Neural crest cell (in vitro differentiated cells): ENCODE measurements around the gene DAAM2. TPM values are rescaled to one million over a fixed set of nuclear protein-coding genes. Genes with fewer than 3 reads are reported as not detected.
A peak's percentile ranks its signal among the peaks of the same experiment; 100 is the strongest.

Experiments
- DNase-seq: peaks from one replicate; pipeline ENCODE4 v3.0.0; 2021; ENCODE audit warnings: low read depth, mixed read lengths, low spot score
- H3K27ac Mint-ChIP-seq: one replicate; pipeline ENCODE4 v1.8.0; 2021; ENCODE audit warnings: mild to moderate bottlenecking, mixed read lengths; ENCODE audit not compliant: unreplicated experiment
- H3K27me3 Mint-ChIP-seq: 2 replicates; pipeline ENCODE4 v1.8.0; 2021; ENCODE audit warnings: low read depth, mild to moderate bottlenecking, mixed read lengths
- H3K36me3 Mint-ChIP-seq: 2 replicates; pipeline ENCODE4 v1.8.0; 2021; ENCODE audit warnings: low read depth, mild to moderate bottlenecking, mixed read lengths
- H3K4me1 Mint-ChIP-seq: 2 replicates; pipeline ENCODE4 v1.8.0; 2021; ENCODE audit warnings: mixed read lengths
- H3K4me3 Mint-ChIP-seq: one replicate; pipeline ENCODE4 v1.8.0; 2021; ENCODE audit warnings: mild to moderate bottlenecking, mixed read lengths
- H3K9me3 Mint-ChIP-seq: 2 replicates; pipeline ENCODE4 v1.8.0; 2021; ENCODE audit warnings: mixed read lengths
- CTCF ChIP-seq: fragments of 200-600 bp; sonication (generic); conservative IDR thresholded peaks from 2 replicates; pipeline ENCODE4 v1.5.0; 2021; ENCODE audit warnings: antibody characterized with exemption, mild to moderate bottlenecking
- total RNA-seq: library from RNA; stranded (reverse); gene quantifications from 2 replicates; pipeline ENCODE4 v1.2.1, GENCODE V29; 2021

DAAM2 gene
- total RNA-seq, 1 donor from 2014 or later = 17.6 TPM

- Mint-ChIP-seq H3K4me1 (no peaks in the 10 kb centered on the region), H3K27me3 (no peaks in the 10 kb centered on the region), H3K36me3 (peaks cover 30% of the 10 kb centered on the region), H3K27ac (no peak overlapping the region), H3K9me3 (no peaks in the 10 kb centered on the region), H3K4me3 (no peak overlapping the region)
- no peak for DNase-seq
- TF ChIP-seq CTCF = no peak
Measured at GRCh38 chr6:39876111-39876510, 83.9 kb downstream of the DAAM2 start.

- Mint-ChIP-seq H3K4me1 (no peaks in the 10 kb centered on the region), H3K4me3 (no peak overlapping the region), H3K9me3 (no peaks in the 10 kb centered on the region), H3K36me3 (peaks cover 26% of the 10 kb centered on the region), H3K27me3 (no peaks in the 10 kb centered on the region), H3K27ac (no peak overlapping the region)
- no peak for DNase-seq
- TF ChIP-seq CTCF = no peak
Measured at GRCh38 chr6:39876826-39877225, 84.7 kb downstream of the DAAM2 start.

- Mint-ChIP-seq H3K27ac (no peak overlapping the region), H3K9me3 (no peaks in the 10 kb centered on the region), H3K27me3 (no peaks in the 10 kb centered on the region), H3K4me3 (no peak overlapping the region), H3K4me1 (no peaks in the 10 kb centered on the region), H3K36me3 (peaks cover 17% of the 10 kb centered on the region)
- no peak for TF ChIP-seq CTCF
- DNase-seq = no peak
Measured at GRCh38 chr6:39879535-39879934, 87.4 kb downstream of the DAAM2 start.

GRCh38 chr6:39880594-39880993 is 88.4 kb downstream of the DAAM2 start:
- H3K27ac Mint-ChIP-seq = no peak overlapping the region
- no peak for DNase-seq
- peaks cover 9% of the 10 kb centered on the region for H3K36me3 Mint-ChIP-seq
- H3K9me3 Mint-ChIP-seq = no peaks in the 10 kb centered on the region
- H3K4me1 Mint-ChIP-seq = no peaks in the 10 kb centered on the region
- H3K4me3 Mint-ChIP-seq = no peak overlapping the region
- H3K27me3 Mint-ChIP-seq = no peaks in the 10 kb centered on the region
- TF ChIP-seq CTCF = no peak

- Mint-ChIP-seq H3K36me3 (peaks cover 5% of the 10 kb centered on the region), H3K4me1 (peaks cover 6% of the 10 kb centered on the region), H3K9me3 (no peaks in the 10 kb centered on the region), H3K27ac (peak overlapping the region; percentile 57), H3K4me3 (no peak overlapping the region), H3K27me3 (no peaks in the 10 kb centered on the region)
- no peak for DNase-seq
- TF ChIP-seq CTCF = no peak
Measured at GRCh38 chr6:39881851-39882530, 89.8 kb downstream of the DAAM2 start.

GRCh38 chr6:39882531-39882899 is 90.3 kb downstream of the DAAM2 start:
- Mint-ChIP-seq H3K27me3 (no peaks in the 10 kb centered on the region), H3K4me3 (no peak overlapping the region), H3K36me3 (peaks cover 3% of the 10 kb centered on the region), H3K9me3 (no peaks in the 10 kb centered on the region), H3K27ac (peak overlapping the region; percentile 54), H3K4me1 (peaks cover 10% of the 10 kb centered on the region)
- no peak for DNase-seq
- no peak for TF ChIP-seq CTCF
